Esophagus muscularis mucosa (tissue), 4 donors: ENCODE measurements around the gene KBTBD2. TPM values are rescaled to one million over a fixed set of nuclear protein-coding genes. Genes with fewer than 3 reads are reported as not detected.
"Not testable (repeated sequence)": the region's sequence is repeated elsewhere in the genome, so short reads cannot be mapped to it uniquely, and the experiment has no call there.

Source experiments
- DNase-seq: peaks from one replicate; pipeline ENCODE4 v3.0.0-alpha.2; 2017; ENCODE audit errors: extremely low spot score
- H3K27ac ChIP-seq, 4 donors: fragments of 200-600 bp; sonication (generic); replicated peaks in 1 of 4; 1 replicate in 3 of 4; 2 replicates in 1 of 4; pipeline ENCODE4 v1.5.1; 2016 to 2019; ENCODE audit warnings: mild to moderate bottlenecking in 1 of 4
- H3K27me3 ChIP-seq, 4 donors: fragments of 200-600 bp; sonication (generic); one replicate each; pipeline versions ENCODE4 v1.5.1 to v1.6.0; 2016 to 2019
- H3K36me3 ChIP-seq, 4 donors: fragments of 200-600 bp; sonication (generic); one replicate each; pipeline ENCODE4 v1.5.1; 2016 to 2019
- H3K4me1 ChIP-seq, 4 donors: fragments of 200-600 bp; sonication (generic); one replicate each; pipeline ENCODE4 v1.5.1; 2016 to 2019
- H3K4me3 ChIP-seq, 4 donors: fragments of 200-600 bp; sonication (generic); 1 replicate in 2 of 4; 2 replicates in 2 of 4; pipeline ENCODE4 v1.5.1; 2016 to 2019; ENCODE audit warnings: mild to moderate bottlenecking in 4 of 4, moderate library complexity in 1 of 4
- H3K9me3 ChIP-seq, 4 donors: fragments of 200-600 bp; sonication (generic); 1 replicate in 3 of 4; 2 replicates in 1 of 4; pipeline ENCODE4 v1.5.1; 2016 to 2019
- CTCF ChIP-seq, 3 experiments: fragments of 200-600 bp in 2 of 3; fragments of 450-650 bp in 1 of 3; sonication (generic) in 2 of 3; IDR thresholded peaks; one replicate each; pipeline ENCODE4 v1.5.1; 2017 to 2019; ENCODE audit warnings: antibody characterized with exemption in 3 of 3, mild to moderate bottlenecking in 2 of 3, moderate library complexity in 1 of 3
- EP300 ChIP-seq: sonication (generic); formaldehyde crosslinking; IDR thresholded peaks from one replicate; pipeline ENCODE4 v1.6.1; 2017; ENCODE audit warnings: antibody characterized with exemption
- POLR2A ChIP-seq: fragments of 450-650 bp; IDR thresholded peaks from one replicate; pipeline ENCODE4 v1.6.1; 2017; ENCODE audit warnings: antibody characterized with exemption, moderate library complexity, mild to moderate bottlenecking, low read depth
- POLR2AphosphoS5 ChIP-seq, 2 donors: sonication (generic); formaldehyde crosslinking; IDR thresholded peaks; one replicate each; pipeline ENCODE4 v1.6.1; 2017; ENCODE audit warnings: antibody characterized with exemption in 2 of 2
- WGBS: methylation state at CpG from one replicate; pipeline ENCODE4 v1.1.5; 2018; 5-methylcytosine and 5-hydroxymethylcytosine counted together
- intact Hi-C: fragments of 100-400 bp; cut with DNase I; formaldehyde crosslinking; loops from one replicate; pipeline ENCODE4 v1.15.1; 2023
- total RNA-seq, 4 donors: library from RNA; depleted of rRNA; stranded (reverse); fragments of >200 nt; gene quantifications; one replicate each; pipeline versions ENCODE4 v1.1.0 to v1.2.1, GENCODE V29; 2016

Gene KBTBD2
- total RNA-seq, 4 donors from 2014 or later, result 28.3 to 51.2 (median 38.7) TPM

GRCh38 chr7:32910195-32910594, 18.6 kb upstream of the KBTBD2 start:
- Histone ChIP-seq H3K4me3 (no peak overlapping the region), H3K9me3 (no peaks in the 10 kb centered on the region), H3K4me1 (peaks cover under 1 to 5% (median 4%) of the 10 kb centered on the region in 4 donors), H3K36me3 (peaks cover 0 to 18% (median 10%) of the 10 kb centered on the region in 4 donors), H3K27me3 (no peaks in the 10 kb centered on the region), H3K27ac (no peak overlapping the region)
- DNase-seq, result no peak
- intact Hi-C loops, result no loop called here
- WGBS, result 91% methylated on average over 1 of the region's 1 CpG
- no peak for TF ChIP-seq EP300
- no peak for TF ChIP-seq POLR2AphosphoS5 (IDR thresholded peaks at IDR 0.05)
- no peak for TF ChIP-seq POLR2A
- TF ChIP-seq CTCF (IDR thresholded peaks at IDR 0.05), result no peak

- Histone ChIP-seq H3K9me3 (no peaks in the 10 kb centered on the region), H3K4me1 (peaks cover 3 to 10% (median 8%) of the 10 kb centered on the region in 4 donors), H3K27ac (no peak overlapping the region), H3K4me3 (peak overlapping the region; percentile 4 to 41 (median 24)), H3K36me3 (no peaks in the 10 kb centered on the region), H3K27me3 (no peaks in the 10 kb centered on the region)
- no peak for TF ChIP-seq POLR2A
- peak in 1 of 3 experiments; percentile 6 for TF ChIP-seq CTCF (IDR thresholded peaks at IDR 0.05)
- TF ChIP-seq EP300, result peak; percentile 18
- intact Hi-C loops, result no loop called here
- DNase-seq, result no peak
- 14% methylated on average over 12 of the region's 12 CpGs for WGBS
These were observed 13.7 kb upstream of the KBTBD2 start for GRCh38 chr7:32905175-32905662.

GRCh38 chr7:32901629-32902028, 10.1 kb upstream of the KBTBD2 start:
- TF ChIP-seq CTCF (IDR thresholded peaks at IDR 0.05) (no peak), EP300 (no peak), POLR2AphosphoS5 (IDR thresholded peaks at IDR 0.05) (no peak), POLR2A (no peak)
- Histone ChIP-seq H3K36me3 (no peaks in the 10 kb centered on the region), H3K27ac (no peak overlapping the region), H3K4me1 (peaks cover 3 to 10% (median 8%) of the 10 kb centered on the region in 4 donors), H3K9me3 (no peaks in the 10 kb centered on the region), H3K4me3 (no peak overlapping the region), H3K27me3 (no peaks in the 10 kb centered on the region)
- intact Hi-C loops, result no loop called here
- DNase-seq, result no peak
- WGBS, result 91% methylated on average over 7 of the region's 7 CpGs

GRCh38 chr7:32900433-32900995, 9.0 kb upstream of the KBTBD2 start:
- H3K4me3 ChIP-seq, result no peak overlapping the region
- DNase-seq, result no peak
- no peaks in the 10 kb centered on the region for H3K9me3 ChIP-seq
- no peak for TF ChIP-seq POLR2AphosphoS5 (IDR thresholded peaks at IDR 0.05)
- no peak for TF ChIP-seq POLR2A
- WGBS, result 91% methylated on average over 4 of the region's 4 CpGs
- H3K36me3 ChIP-seq, result no peaks in the 10 kb centered on the region
- intact Hi-C loops, result no loop called here
- H3K4me1 ChIP-seq, result peaks cover 3 to 8% (median 7%) of the 10 kb centered on the region in 4 donors
- H3K27me3 ChIP-seq, result no peaks in the 10 kb centered on the region
- no peak overlapping the region for H3K27ac ChIP-seq

GRCh38 chr7:32897376-32897775, 5.8 kb upstream of the KBTBD2 start:
- peaks cover 9 to 29% (median 24%) of the 10 kb centered on the region in 4 donors for H3K4me1 ChIP-seq
- 93% methylated on average over 5 of the region's 6 CpGs for WGBS
- intact Hi-C loops, DNase-seq, H3K4me3 ChIP-seq, H3K27me3 ChIP-seq, H3K9me3 ChIP-seq, H3K27ac ChIP-seq, H3K36me3 ChIP-seq: not testable (repeated sequence)
